HCT116 (cell line): ENCODE measurements around the gene UBTF. TPM values are rescaled to one million over a fixed set of nuclear protein-coding genes. Genes with fewer than 3 reads are reported as not detected.

ENCODE experiments used
- ATAC-seq: fragments of 200-7000 bp; cut with Tn5 transposase; 2 replicates; pipeline ENCODE4 v1.9.1; 2020; ENCODE audit warnings: mild to moderate bottlenecking, moderate library complexity
- BruUV-seq: library from RNA; stranded (reverse); fragments of 400-500 nt; replicated peaks from 2 replicates; lab custom pipeline; 2021; lab: Mats Ljungman, UMichigan
- CTCF ChIA-PET: fragments of 300-600 bp; sonication (Branson Sonifier 250); formaldehyde crosslinking; loops from one replicate; lab custom pipeline; 2021; ENCODE audit warnings: antibody characterized with exemption; lab: Charles Lee
- POLR2A ChIA-PET: fragments of 300-600, 350-600 bp; sonication (Branson Sonifier 250); formaldehyde crosslinking; loops from one replicate; lab custom pipeline; 2021; ENCODE audit warnings: antibody characterized with exemption; lab: Charles Lee
- RAD21 ChIA-PET, 2 experiments: fragments of 300-600 bp; sonication (Branson Sonifier 250); formaldehyde crosslinking; loops; one replicate each; lab custom pipeline; 2023; ENCODE audit warnings: low total read pairs in 2 of 2; ENCODE audit not compliant: uncharacterized antibody in 2 of 2, unreplicated experiment in 2 of 2, low non-redundant PET in 1 of 2; lab: Charles Lee
- DNase-seq: peaks from one replicate; pipeline ENCODE4 v3.0.0-alpha.2; 2010; ENCODE audit warnings: low read depth, low spot score
- H2AFZ ChIP-seq: fragments of 200-600 bp; shearing (Covaris generic), sonication (generic); 2 replicates; pipeline ENCODE4 v1.6.1; 2017; ENCODE audit warnings: low read depth, mixed run types, mixed read lengths, antibody characterized with exemption, low read length; ENCODE audit not compliant: poor library complexity, severe bottlenecking
- H3K27ac ChIP-seq: 2 replicates; pipeline ENCODE4 v1.5.1; 2012; ENCODE audit warnings: low read depth, low read length
- H3K27me3 ChIP-seq: fragments of 200-600 bp; sonication (generic); 2 replicates; pipeline ENCODE4 v1.6.1; 2016; ENCODE audit warnings: mixed run types, low read length, mixed read lengths; ENCODE audit not compliant: insufficient read depth
- H3K36me3 ChIP-seq, 2 experiments: fragments of 200-500 bp in 1 of 2; fragments of 200-600 bp in 1 of 2; sonication (Bioruptor generic) in 1 of 2; sonication (generic) in 1 of 2; 2 replicates each; pipeline versions ENCODE4 v1.5.1 to v1.6.1; 2014 to 2016; ENCODE audit warnings: low read length in 2 of 2, inconsistent platforms in 1 of 2, mixed read lengths in 1 of 2, mixed run types in 1 of 2; ENCODE audit not compliant: insufficient read depth in 2 of 2, control insufficient read depth in 1 of 2
- H3K4me1 ChIP-seq, 2 experiments: fragments of 200-600 bp in 1 of 2; sonication (generic) in 1 of 2; 2 replicates each; pipeline versions ENCODE4 v1.5.1 to v1.6.1; 2012 to 2017; ENCODE audit warnings: low read length in 2 of 2, inconsistent platforms in 1 of 2, mild to moderate bottlenecking in 1 of 2, mixed read lengths in 1 of 2, mixed run types in 1 of 2, moderate library complexity in 1 of 2; ENCODE audit not compliant: insufficient read depth in 2 of 2, control insufficient read depth in 1 of 2
- H3K4me2 ChIP-seq: fragments of 200-600 bp; sonication (generic); 2 replicates; pipeline ENCODE4 v1.6.1; 2017; ENCODE audit warnings: mixed run types, low read length, mixed read lengths
- H3K4me3 ChIP-seq, 2 experiments: fragments of 200-600 bp in 1 of 2; sonication (generic) in 1 of 2; replicated peaks in 1 of 2; 2 replicates each; pipeline ENCODE4 v1.5.1; 2011 to 2016; ENCODE audit warnings: low read length in 2 of 2, control low read depth in 1 of 2, low read depth in 1 of 2, mild to moderate bottlenecking in 1 of 2, mixed read lengths in 1 of 2, mixed run types in 1 of 2
- H3K79me2 ChIP-seq: fragments of 200-600 bp; sonication (generic); 2 replicates; pipeline ENCODE4 v1.6.1; 2017; ENCODE audit warnings: mild to moderate bottlenecking, mixed run types, low read length, moderate library complexity, mixed read lengths; ENCODE audit not compliant: insufficient read depth
- H3K9ac ChIP-seq: fragments of 200-600 bp; sonication (generic); 2 replicates; pipeline ENCODE4 v1.6.1; 2016; ENCODE audit warnings: low read length, mixed read lengths
- H3K9me2 ChIP-seq: fragments of 200-600 bp; sonication (generic), shearing (Covaris generic); 2 replicates; pipeline ENCODE4 v1.6.1; 2017; ENCODE audit warnings: mixed run types, mild to moderate bottlenecking, moderate library complexity; ENCODE audit not compliant: insufficient read depth
- H3K9me3 ChIP-seq, 2 experiments: fragments of 200-500 bp in 1 of 2; fragments of 200-600 bp in 1 of 2; sonication (Bioruptor generic) in 1 of 2; sonication (generic) in 1 of 2; 2 replicates each; pipeline ENCODE4 v1.6.1; 2014 to 2017; ENCODE audit warnings: low read length in 2 of 2, mixed read lengths in 2 of 2, inconsistent platforms in 1 of 2, low read depth in 1 of 2, mild to moderate bottlenecking in 1 of 2, mixed run types in 1 of 2, moderate library complexity in 1 of 2; ENCODE audit not compliant: control insufficient read depth in 1 of 2, insufficient read depth in 1 of 2
- H4K20me1 ChIP-seq: fragments of 200-600 bp; sonication (generic), shearing (Covaris generic); 2 replicates; pipeline ENCODE4 v1.6.1; 2017; ENCODE audit warnings: mixed run types, mild to moderate bottlenecking, moderate library complexity; ENCODE audit not compliant: insufficient read depth
- CEBPB ChIP-seq: IDR thresholded peaks from 2 replicates; pipeline ENCODE4 v1.6.1; 2012; ENCODE audit warnings: low read depth
- CTCF ChIP-seq, 3 experiments: fragments of 200-600 bp in 1 of 3; sonication (generic) in 1 of 3; IDR thresholded peaks in 2 of 3; conservative IDR thresholded peaks in 1 of 3; 2 replicates each; pipeline ENCODE4 v1.5.1; 2012 to 2017; ENCODE audit warnings: low read depth in 2 of 3, low read length in 2 of 3, antibody characterized with exemption in 1 of 3, borderline replicate concordance in 1 of 3, control low read depth in 1 of 3, mild to moderate bottlenecking in 1 of 3, mixed read lengths in 1 of 3, mixed run types in 1 of 3, moderate library complexity in 1 of 3; ENCODE audit not compliant: insufficient read depth in 1 of 3
- EGR1 ChIP-seq: IDR thresholded peaks from 2 replicates; pipeline ENCODE4 v1.6.1; 2012; ENCODE audit warnings: low read depth
- ELF1 ChIP-seq: IDR thresholded peaks from 2 replicates; pipeline ENCODE4 v1.6.1; 2012; ENCODE audit warnings: low read depth, borderline replicate concordance
- EZH2 ChIP-seq: fragments of 200-600 bp; sonication (generic); IDR thresholded peaks from 2 replicates; pipeline ENCODE4 v1.6.1; 2017; ENCODE audit warnings: antibody characterized with exemption, mixed run types
- FOSL1 ChIP-seq: IDR thresholded peaks from 2 replicates; pipeline ENCODE4 v1.6.1; 2012; ENCODE audit warnings: low read depth
- JUND ChIP-seq: IDR thresholded peaks from 2 replicates; pipeline ENCODE4 v1.6.1; 2012
- SIN3A ChIP-seq: IDR thresholded peaks from 2 replicates; pipeline ENCODE4 v1.6.1; 2012; ENCODE audit warnings: low read depth
- SRF ChIP-seq: IDR thresholded peaks from 2 replicates; pipeline ENCODE4 v1.6.1; 2012; ENCODE audit warnings: low read depth
- ZBTB33 ChIP-seq: IDR thresholded peaks from 2 replicates; pipeline ENCODE4 v1.6.1; 2011; ENCODE audit warnings: mild to moderate bottlenecking, low read length, moderate library complexity; ENCODE audit not compliant: insufficient replicate concordance; ENCODE audit errors: extremely low read depth
- ZFX ChIP-seq: fragments of 450-650 bp; IDR thresholded peaks from 2 replicates; pipeline ENCODE4 v1.6.1; 2017
- intact Hi-C: fragments of 100-400 bp; cut with micrococcal nuclease; formaldehyde crosslinking; loops from 2 replicates; pipeline ENCODE4 v1.10.0; 2022
- total RNA-seq: library from RNA; stranded (reverse); gene quantifications from one replicate; pipeline ENCODE4 v1.2.1, GENCODE V29; 2021; ENCODE audit not compliant: unreplicated experiment

The UBTF gene
- total RNA-seq, 1 experiment from 2014 or later = 84.3 TPM

GRCh38 chr17:44262654-44263225, 43.3 kb upstream of the UBTF start (continued):
- TF ChIP-seq ELF1 = no peak

DNA sequence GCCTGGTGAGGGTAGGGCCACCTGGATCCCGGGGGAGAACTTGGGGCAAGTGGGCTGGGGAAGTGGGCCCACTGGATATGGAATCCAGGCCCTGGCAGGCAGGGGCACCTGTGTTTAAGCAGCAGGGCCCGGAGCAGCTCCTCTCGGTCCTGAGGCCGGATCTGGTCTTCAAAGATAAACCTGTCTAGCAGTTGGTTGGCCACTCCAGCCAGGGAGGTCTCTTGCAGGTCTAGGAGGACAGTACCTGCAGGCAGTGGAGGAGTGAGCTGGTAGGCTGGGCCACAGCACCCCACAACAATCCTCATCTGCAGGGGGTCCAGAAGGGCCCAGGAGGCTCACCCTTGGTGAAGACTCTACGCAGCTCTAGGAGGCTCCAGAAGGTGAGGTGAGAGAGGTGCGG, 40.8 kb upstream of the UBTF start:
- H3K27ac ChIP-seq = no peak overlapping the region
- no peak overlapping the region for H3K9ac ChIP-seq
- intact Hi-C loops = no loop called here
- ATAC-seq (no peak), DNase-seq (no peak)
- no peaks in the 10 kb centered on the region for H3K9me3 ChIP-seq
- ChIA-PET POLR2A (no interaction called here), CTCF (no interaction called here), RAD21 (no interaction called here)
- no peaks in the 10 kb centered on the region for H4K20me1 ChIP-seq
- H3K36me3 ChIP-seq = no peaks in the 10 kb centered on the region
- peaks cover 4% of the 10 kb centered on the region for H3K27me3 ChIP-seq
- H2AFZ ChIP-seq = no peak overlapping the region
- no peaks in the 10 kb centered on the region for H3K4me1 ChIP-seq
- H3K4me2 ChIP-seq = no peak overlapping the region
- BruUV-seq = no TSS peak
- no peak overlapping the region for H3K4me3 ChIP-seq
- H3K79me2 ChIP-seq = no peaks in the 10 kb centered on the region
- TF ChIP-seq SIN3A (no peak), CEBPB (no peak), FOSL1 (no peak), EZH2 (no peak)
- no peaks in the 10 kb centered on the region for H3K9me2 ChIP-seq

GRCh38 chr17:44258811-44259351, 39.4 kb upstream of the UBTF start:
- POLR2A ChIA-PET = no interaction called here
- CTCF ChIA-PET = no interaction called here
- no peak for DNase-seq

More at GRCh38 chr17:44258811-44259351, 39.4 kb upstream of the UBTF start:
- Histone ChIP-seq H3K4me1 (no peaks in the 10 kb centered on the region), H3K4me2 (no peak overlapping the region), H3K4me3 (no peak overlapping the region), H3K9me3 (no peaks in the 10 kb centered on the region), H3K36me3 (no peaks in the 10 kb centered on the region), H2AFZ (no peak overlapping the region), H3K9me2 (no peaks in the 10 kb centered on the region), H4K20me1 (no peaks in the 10 kb centered on the region), H3K9ac (no peak overlapping the region), H3K27ac (no peak overlapping the region; the same call in 1 of the 2 replicates), H3K79me2 (no peaks in the 10 kb centered on the region), H3K27me3 (peaks cover 4% of the 10 kb centered on the region)
- intact Hi-C loops = no loop called here
- RAD21 ChIA-PET = no interaction called here
- no TSS peak for BruUV-seq
- ATAC-seq = peak; percentile 23; the same call in 1 of the 2 replicates
- TF ChIP-seq JUND = no peak
- TF ChIP-seq CTCF (IDR thresholded peaks at IDR 0.05 in 2 of 3, conservative IDR thresholded peaks at IDR 0.05 in 1 of 3; ENCODE audit: borderline replicate concordance in 1 of 3, insufficient read depth in 1 of 3, low read depth in 2 of 3, low read length in 2 of 3) = no peak
- TF ChIP-seq SRF = no peak
- TF ChIP-seq ZBTB33 = no peak
- TF ChIP-seq SIN3A = no peak
- no peak for TF ChIP-seq ZFX
- no peak for TF ChIP-seq EGR1
